Measurements from ENCODE around the gene KLHDC1.
"Not testable (repeated sequence)": the region's sequence is repeated elsewhere in the genome, so short reads cannot be mapped to it uniquely, and the experiment has no call there.

KLHDC1 gene, protein sequence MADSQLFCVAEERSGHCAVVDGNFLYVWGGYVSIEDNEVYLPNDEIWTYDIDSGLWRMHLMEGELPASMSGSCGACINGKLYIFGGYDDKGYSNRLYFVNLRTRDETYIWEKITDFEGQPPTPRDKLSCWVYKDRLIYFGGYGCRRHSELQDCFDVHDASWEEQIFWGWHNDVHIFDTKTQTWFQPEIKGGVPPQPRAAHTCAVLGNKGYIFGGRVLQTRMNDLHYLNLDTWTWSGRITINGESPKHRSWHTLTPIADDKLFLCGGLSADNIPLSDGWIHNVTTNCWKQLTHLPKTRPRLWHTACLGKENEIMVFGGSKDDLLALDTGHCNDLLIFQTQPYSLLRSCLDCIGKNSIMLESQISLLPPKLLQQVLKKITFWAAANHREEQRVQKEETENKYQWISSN

DNA sequence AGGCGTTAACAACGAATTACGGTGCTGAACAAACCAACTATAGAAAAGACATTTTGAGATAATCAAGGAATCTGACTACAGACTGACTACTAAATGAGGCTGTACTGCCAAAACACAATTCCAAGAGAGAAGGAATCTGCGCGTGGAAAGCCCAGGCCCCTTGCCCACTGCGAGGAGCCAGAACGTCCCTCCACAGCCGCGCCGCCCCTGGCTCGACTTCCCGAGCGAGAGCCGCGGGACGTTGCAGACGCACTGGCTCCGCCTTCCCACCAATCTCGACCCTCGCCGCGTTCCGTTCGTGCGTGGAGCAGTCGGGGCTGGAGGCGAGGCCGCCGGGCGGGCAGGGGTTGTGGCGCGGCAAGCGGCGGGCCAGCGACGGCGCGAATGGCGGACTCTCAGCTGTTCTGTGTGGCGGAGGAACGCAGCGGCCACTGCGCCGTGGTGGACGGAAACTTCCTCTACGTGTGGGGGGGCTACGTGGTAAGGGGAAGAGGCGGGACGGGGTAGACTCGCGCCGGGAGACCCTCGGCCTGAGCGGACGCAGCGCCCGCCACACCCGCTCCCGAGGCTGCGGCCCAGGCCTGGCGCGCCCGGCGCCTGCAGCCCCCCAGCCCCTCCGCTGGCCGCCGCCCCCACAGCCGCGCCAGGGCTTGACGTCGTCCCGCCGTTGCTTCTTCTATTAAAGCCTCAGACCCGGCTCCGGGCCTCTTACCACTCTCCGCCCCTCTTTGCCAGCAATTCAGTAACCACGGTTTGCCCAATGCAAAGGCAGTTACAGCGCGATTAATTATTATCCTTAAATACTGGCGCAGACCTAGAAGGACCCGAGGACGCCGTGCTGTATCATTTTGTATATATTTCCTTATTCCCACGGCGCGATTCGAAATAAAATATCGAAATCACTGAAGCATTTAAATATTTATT, at the start of gene KLHDC1:
KLHDC1 (plus strand) TSS at position 310 of the 924 bp plus-strand sequence; CDS start at position 385, 75 bp downstream.
- H3K9me3 Mint-ChIP-seq: no peaks in the 10 kb centered on the region
- H3K27ac Mint-ChIP-seq: peak within 1 kb of the TSS; percentile 53
- peak; percentile 87 for DNase-seq
- H3K4me3 Mint-ChIP-seq: peak within 1 kb of the TSS; percentile 71
- H3K36me3 Mint-ChIP-seq: no peaks in the 10 kb centered on the region
- H3K4me1 Mint-ChIP-seq: peaks cover 37% of the 10 kb centered on the region
- CTCF ChIA-PET: interaction anchor here (0.7 to 1.0 kb wide), 3 partner anchors 16 to 74 kb away, joined by 3 read pairs; partner anchors contain the start of genes MGAT2 and RPL36AL
- H3K27me3 Mint-ChIP-seq: no peaks in the 10 kb centered on the region

DNA sequence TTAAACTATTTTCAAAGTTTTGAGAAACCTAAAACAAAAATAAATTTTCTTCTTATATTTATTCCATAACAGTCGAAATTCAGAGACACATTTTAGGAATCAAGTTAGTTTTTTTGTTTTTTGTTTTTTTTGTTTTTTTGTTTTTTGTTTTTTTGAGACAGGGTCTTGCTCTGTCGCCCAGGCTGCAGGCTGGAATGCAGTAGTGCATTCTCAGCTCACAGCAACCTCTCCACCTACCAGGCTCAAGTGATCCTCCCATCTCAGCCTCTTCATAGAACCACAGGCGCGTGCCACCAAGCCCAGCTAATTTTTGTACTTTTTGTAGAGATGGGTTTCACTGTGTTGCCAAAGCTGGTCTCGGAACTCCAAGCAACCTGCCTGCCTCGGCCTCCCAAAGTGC, 39.4 kb upstream of the KLHDC1 start:
- CTCF ChIA-PET: no interaction called here
- H3K4me1 Mint-ChIP-seq: no peaks in the 10 kb centered on the region
- no peak overlapping the region for H3K27ac Mint-ChIP-seq

DNA sequence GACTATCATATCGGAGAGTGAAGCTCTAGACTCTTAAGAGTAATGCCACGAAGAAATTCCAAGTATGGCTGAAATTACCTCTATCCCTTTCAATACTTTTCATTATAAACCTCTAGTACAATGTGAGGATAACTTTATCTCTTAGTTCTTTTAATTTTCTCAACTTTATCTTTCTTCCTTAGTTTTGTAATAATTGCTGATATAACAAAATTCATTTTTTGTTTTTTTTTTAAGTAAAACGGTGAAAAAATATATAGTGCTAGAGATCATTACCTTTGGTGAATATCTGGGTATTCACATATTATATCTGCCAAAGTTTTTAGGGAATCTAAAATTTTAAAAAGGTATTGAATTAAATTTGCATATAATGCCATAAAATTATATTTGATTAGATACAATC, 38.4 kb upstream of the KLHDC1 start:
- CTCF ChIA-PET: interaction anchor here (0.6 kb wide), 1 partner anchor 198 kb away, joined by 3 read pairs; the partner anchor contains the start of gene NEMF
- no peaks in the 10 kb centered on the region for H3K9me3 Mint-ChIP-seq
- H3K4me3 Mint-ChIP-seq: no peak overlapping the region

More for the DNA sequence above, 39.4 kb upstream of the KLHDC1 start:
- DNase-seq: no peak
- Mint-ChIP-seq H3K27me3 (no peaks in the 10 kb centered on the region), H3K36me3 (peaks cover 18% of the 10 kb centered on the region), H3K4me3 (no peak overlapping the region), H3K9me3 (no peaks in the 10 kb centered on the region)

DNA sequence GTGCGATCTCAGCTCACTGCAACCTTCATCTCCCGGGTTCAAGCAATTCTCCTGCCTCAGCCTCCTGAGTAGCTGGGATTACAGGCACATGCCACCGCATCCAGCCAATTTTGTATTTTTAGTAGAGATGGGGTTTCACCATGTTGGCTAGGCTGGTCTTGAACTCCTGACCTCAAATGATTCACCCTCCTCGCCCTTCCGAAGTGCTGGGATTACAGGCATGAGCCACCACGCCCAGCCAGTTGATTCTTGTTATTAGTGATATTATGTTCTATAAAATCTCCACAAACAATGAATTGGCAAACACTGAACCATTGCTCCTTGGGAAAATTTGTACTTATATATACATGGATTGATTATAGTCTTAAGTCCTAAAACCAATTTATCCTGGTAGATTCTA, 35.4 kb upstream of the KLHDC1 start:
- H3K27me3 Mint-ChIP-seq, H3K9me3 Mint-ChIP-seq, CTCF ChIA-PET, H3K4me3 Mint-ChIP-seq, H3K4me1 Mint-ChIP-seq, DNase-seq: not testable (repeated sequence)
- Mint-ChIP-seq H3K36me3 (peaks cover 17% of the 10 kb centered on the region), H3K27ac (peak overlapping the region; percentile 42)

More for the DNA sequence above, 38.4 kb upstream of the KLHDC1 start:
- H3K27ac Mint-ChIP-seq: no peak overlapping the region
- no peak for DNase-seq
- no peaks in the 10 kb centered on the region for H3K4me1 Mint-ChIP-seq
- peaks cover 18% of the 10 kb centered on the region for H3K36me3 Mint-ChIP-seq
- no peaks in the 10 kb centered on the region for H3K27me3 Mint-ChIP-seq

DNA sequence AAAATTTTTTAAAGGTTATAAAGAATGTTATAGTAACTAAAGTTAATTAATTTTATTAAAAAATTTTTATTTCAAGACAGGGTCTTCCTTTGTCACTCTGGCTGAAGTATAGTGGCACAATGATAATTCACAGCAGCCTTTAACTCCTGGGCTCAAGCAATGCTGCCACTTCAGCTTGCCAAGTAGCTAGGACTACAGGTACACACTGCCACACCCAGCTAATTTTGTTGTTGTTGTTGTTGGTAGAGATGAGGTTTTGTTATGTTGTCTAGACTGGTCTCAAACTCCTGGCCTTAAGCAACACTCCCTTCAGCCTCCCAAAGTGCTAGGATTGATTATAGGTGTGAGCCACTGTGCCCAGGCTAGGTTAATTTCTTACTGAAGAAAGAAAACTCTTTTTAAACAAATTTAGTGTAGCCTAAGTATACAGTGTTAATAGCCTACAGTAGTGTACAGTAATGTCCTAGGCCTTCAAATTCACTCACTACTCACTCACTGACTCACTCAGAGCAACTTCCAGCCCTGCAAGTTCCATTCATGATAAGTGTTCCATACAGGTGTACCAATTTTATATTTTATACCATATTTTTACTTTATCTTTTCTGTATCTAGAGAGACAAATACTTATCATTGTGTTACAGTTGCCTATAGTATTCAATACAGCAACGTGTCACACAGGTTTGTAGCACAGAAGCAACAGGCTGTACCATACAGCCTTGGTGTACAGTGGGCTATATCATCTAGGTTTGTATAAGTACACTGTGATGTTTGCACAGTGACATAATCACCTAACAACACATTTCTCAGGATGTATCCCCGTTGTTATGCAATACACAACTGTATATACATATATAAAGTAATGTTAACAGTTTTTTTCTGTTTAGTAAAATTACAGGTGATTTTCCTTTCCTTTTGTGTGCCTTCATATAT, 33.1 kb upstream of the KLHDC1 start:
- CTCF ChIA-PET: interaction anchor here (0.9 kb wide), 1 partner anchor 12 kb away, joined by 3 read pairs; no protein-coding TSS in a partner anchor
- H3K4me3 Mint-ChIP-seq: no peak overlapping the region
- H3K27me3 Mint-ChIP-seq: no peaks in the 10 kb centered on the region
- no peaks in the 10 kb centered on the region for H3K4me1 Mint-ChIP-seq
- no peak for DNase-seq
- H3K9me3 Mint-ChIP-seq: no peaks in the 10 kb centered on the region
- H3K36me3 Mint-ChIP-seq: peaks cover 22% of the 10 kb centered on the region
- H3K27ac Mint-ChIP-seq: no peak overlapping the region

DNA sequence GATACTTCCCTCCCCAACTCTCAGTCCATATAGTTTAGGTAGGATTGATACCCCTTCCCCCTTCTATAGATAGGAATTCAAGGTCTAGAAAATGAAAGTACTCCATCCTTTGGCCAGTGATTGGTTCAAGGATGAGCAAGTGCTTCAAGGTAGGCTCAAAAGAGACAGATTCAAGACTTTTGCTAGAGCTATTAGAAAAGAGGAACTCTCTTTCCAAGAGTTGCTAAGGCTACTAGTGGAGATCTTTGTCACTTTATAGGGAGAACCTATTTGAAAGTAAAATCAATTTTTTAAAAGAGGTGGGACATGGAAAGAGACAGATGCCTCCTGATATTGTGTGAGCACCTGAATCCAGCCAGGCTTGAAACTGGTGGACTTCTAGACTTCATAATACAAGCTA, 22.4 kb upstream of the KLHDC1 start:
- DNase-seq: no peak
- CTCF ChIA-PET: interaction anchor here (1.2 kb wide), 1 partner anchor 97 kb away, joined by 3 read pairs; the partner anchor contains the start of gene KLHDC2
- Mint-ChIP-seq H3K36me3 (peaks cover 38% of the 10 kb centered on the region), H3K9me3 (no peaks in the 10 kb centered on the region), H3K4me1 (no peaks in the 10 kb centered on the region), H3K27me3 (no peaks in the 10 kb centered on the region), H3K27ac (no peak overlapping the region), H3K4me3 (no peak overlapping the region)

DNA sequence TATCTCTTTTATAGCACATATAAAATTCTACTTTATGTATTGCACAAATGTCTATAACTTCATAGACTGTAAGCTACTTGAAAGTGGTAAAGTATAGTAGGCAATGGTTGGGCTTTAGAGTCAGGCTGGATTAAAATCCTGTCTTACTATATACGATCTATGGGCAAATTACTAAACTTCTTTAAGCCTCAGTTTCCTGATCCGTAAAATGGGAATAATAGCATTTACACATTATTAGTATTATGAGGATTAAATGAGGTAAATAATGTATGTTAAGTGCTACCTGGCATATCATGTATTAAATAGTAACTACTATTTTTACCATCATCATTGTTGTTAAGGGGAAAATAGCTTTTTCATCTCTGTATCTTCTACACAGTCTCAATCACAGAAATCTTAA, 19.3 kb upstream of the KLHDC1 start:
- Mint-ChIP-seq H3K4me1 (no peaks in the 10 kb centered on the region), H3K4me3 (no peak overlapping the region), H3K27me3 (no peaks in the 10 kb centered on the region), H3K27ac (no peak overlapping the region), H3K36me3 (peaks cover 43% of the 10 kb centered on the region), H3K9me3 (no peaks in the 10 kb centered on the region)
- CTCF ChIA-PET: no interaction called here
- DNase-seq: no peak

DNA sequence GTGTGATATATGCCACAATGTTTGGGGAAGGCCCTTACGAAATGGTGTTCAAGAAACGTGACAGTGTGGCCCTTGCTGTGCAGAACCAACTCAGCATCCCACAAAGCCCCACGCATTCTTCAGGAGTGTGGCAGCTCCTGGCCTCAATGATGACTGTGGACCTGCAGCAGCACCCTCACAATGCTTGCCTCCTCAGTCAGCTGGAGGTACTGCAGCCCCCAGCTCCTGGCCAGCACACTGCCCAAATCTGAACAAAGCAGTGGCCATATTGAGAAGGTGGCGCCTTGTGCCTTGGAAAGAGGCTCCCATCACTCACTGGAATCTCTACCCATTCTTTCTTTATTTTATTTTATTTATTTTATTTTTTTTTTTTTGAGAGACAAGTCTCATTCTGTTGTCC, 15.3 kb upstream of the KLHDC1 start:
- Mint-ChIP-seq H3K27me3 (no peaks in the 10 kb centered on the region), H3K4me3 (no peak overlapping the region), H3K27ac (no peak overlapping the region), H3K4me1 (peaks cover 2% of the 10 kb centered on the region), H3K9me3 (no peaks in the 10 kb centered on the region), H3K36me3 (peaks cover 54% of the 10 kb centered on the region)
- CTCF ChIA-PET: interaction anchor here (0.6 to 1.4 kb wide), 3 partner anchors 8 to 15 kb away, joined by 3 to 4 read pairs (median 3); partner anchors contain the start of gene KLHDC1
- DNase-seq: no peak

DNA sequence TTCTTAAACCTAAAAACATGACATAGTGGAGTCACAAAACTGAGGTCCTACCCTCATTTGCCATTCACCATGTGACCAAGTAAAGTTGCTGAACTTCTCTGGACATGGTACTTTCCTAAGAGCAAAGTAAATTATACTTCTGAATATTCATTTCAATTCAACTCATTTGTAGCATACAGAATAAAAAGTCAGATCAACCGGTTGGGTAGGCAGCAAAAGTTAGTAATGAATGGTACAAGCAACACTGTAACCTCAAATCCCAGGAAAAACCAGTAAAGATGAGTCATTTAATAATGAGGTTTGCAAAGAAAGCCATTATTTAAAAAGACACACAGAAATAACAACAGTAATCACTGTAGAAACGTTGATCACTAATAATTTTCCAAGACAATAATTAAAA, 13.6 kb upstream of the KLHDC1 start:
- H3K4me3 Mint-ChIP-seq: no peak overlapping the region
- peaks cover 6% of the 10 kb centered on the region for H3K4me1 Mint-ChIP-seq
- H3K27me3 Mint-ChIP-seq: no peaks in the 10 kb centered on the region
- H3K9me3 Mint-ChIP-seq: no peaks in the 10 kb centered on the region
- CTCF ChIA-PET: no interaction called here
- H3K36me3 Mint-ChIP-seq: peaks cover 40% of the 10 kb centered on the region
- H3K27ac Mint-ChIP-seq: no peak overlapping the region
- DNase-seq: no peak

DNA sequence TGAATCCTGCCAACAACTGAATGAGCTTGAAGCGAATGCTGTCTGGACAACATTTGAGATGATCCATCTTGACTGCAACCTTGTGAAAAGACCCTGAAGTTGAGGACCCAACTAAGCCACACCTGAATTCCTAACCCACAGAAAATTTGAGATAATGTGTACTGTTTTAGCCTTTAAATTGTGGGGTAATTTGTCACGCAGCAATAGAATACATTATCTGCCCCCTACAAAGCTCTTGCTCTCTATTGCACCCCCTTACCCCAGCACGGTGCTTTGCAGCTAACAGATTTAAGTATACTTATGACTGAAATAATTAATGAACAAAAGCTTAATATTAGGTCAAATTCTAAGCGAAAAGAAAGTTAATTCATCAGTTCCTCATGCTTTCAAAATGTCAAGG, 6.5 kb upstream of the KLHDC1 start:
- H3K27ac Mint-ChIP-seq: peak overlapping the region; percentile 70
- peak overlapping the region; percentile 92 for H3K4me3 Mint-ChIP-seq
- no peaks in the 10 kb centered on the region for H3K27me3 Mint-ChIP-seq
- H3K9me3 Mint-ChIP-seq: no peaks in the 10 kb centered on the region
- DNase-seq: no peak
- peaks cover 40% of the 10 kb centered on the region for H3K4me1 Mint-ChIP-seq
- CTCF ChIA-PET: interaction anchor here (1.0 to 1.6 kb wide), 2 partner anchors 9 to 81 kb away, joined by 4 read pairs; partner anchors contain the start of gene KLHDC2
- H3K36me3 Mint-ChIP-seq: peaks cover 13% of the 10 kb centered on the region

DNA sequence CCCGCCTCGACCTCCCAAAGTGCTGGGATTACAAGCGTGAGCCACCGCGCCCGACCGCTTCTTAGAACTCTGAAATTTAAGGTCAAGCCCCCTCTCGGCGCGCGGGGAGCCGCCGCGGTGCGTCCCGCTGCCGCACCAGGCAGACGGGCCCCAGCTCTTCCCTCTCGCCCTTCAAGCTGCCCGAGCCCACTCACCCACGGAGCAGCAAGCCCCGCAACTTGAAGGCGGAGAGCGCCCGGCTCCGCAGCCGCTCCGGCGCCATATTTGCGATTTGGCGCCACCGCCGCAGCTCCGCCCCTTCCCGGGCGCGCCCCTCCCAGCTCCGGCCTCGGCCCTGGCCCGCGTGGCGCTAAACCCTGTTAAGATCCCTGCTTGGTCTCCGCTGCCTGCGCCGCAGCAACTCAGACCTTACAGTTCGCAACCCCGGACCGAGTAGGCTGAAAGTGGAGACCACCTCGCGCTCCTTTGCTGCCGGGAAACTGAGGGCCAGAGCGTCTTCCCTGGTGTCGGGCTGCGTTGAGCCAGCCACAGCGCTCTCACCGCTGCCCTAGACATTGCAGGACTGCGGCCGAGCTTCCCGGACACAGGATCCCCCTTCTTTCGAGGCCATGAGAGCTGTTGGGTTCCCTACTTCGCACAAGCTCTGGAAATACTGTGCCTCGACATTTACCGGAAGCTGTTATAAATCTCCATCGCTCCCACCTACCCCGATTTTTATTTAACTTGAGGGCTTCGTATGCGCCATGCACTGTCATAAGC, 4.8 kb upstream of the KLHDC1 start, which contains the start of gene POLE2:
POLE2 (minus strand) TSS at position 273 of the 759 bp plus-strand sequence; CDS start at position 262, 11 bp downstream.
- Mint-ChIP-seq H3K4me3 (peak within 1 kb of the TSS; percentile 92), H3K27me3 (no peaks in the 10 kb centered on the region), H3K9me3 (no peaks in the 10 kb centered on the region), H3K4me1 (peaks cover 52% of the 10 kb centered on the region), H3K27ac (peak within 1 kb of the TSS; percentile 85), H3K36me3 (peaks cover 6% of the 10 kb centered on the region)
- CTCF ChIA-PET: interaction anchor here (1.3 to 1.6 kb wide), 2 partner anchors 79 to 174 kb away, joined by 4 to 5 read pairs; partner anchors contain the start of gene KLHDC2
- DNase-seq: peak; percentile 83

DNA sequence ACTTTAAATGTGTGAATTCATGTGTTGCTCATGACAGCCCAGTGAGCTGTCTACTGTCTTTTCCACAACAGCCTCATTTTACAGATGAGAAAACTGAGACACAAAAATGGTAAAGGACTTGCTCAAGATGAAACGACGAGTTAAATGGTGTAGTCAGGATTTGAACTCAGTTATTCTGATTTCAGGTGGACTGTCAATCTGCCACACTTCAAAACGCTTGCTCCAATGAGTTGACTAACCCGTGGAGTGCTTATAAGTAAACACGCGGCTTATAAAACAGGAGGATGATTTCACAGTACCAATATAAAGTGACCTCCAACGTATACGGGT, 4.3 kb upstream of the KLHDC1 start:
- H3K27me3 Mint-ChIP-seq: no peaks in the 10 kb centered on the region

More for the DNA sequence above, 4.3 kb upstream of the KLHDC1 start:
- CTCF ChIA-PET: interaction anchor here (1.3 to 1.6 kb wide), 2 partner anchors 79 to 173 kb away, joined by 4 to 5 read pairs; partner anchors contain the start of gene KLHDC2
- Mint-ChIP-seq H3K4me1 (peaks cover 51% of the 10 kb centered on the region), H3K36me3 (peaks cover 6% of the 10 kb centered on the region), H3K27ac (peak overlapping the region; percentile 85), H3K4me3 (peak overlapping the region; percentile 92), H3K9me3 (no peaks in the 10 kb centered on the region)
- no peak for DNase-seq
